NCI-H2107 treated with DMSO at 0.1 percent for 48 hours (cell line): ENCODE results near the gene CNGB1.
"Not testable (repeated sequence)": the region's sequence is repeated elsewhere in the genome, so short reads cannot be mapped to it uniquely, and the experiment has no call there.

Source experiments
- DNase-seq: peaks from one replicate; lab custom pipeline; 2025; ENCODE audit not compliant: unreplicated experiment; lab: John Stamatoyannopoulos, UW

Gene CNGB1

DNA sequence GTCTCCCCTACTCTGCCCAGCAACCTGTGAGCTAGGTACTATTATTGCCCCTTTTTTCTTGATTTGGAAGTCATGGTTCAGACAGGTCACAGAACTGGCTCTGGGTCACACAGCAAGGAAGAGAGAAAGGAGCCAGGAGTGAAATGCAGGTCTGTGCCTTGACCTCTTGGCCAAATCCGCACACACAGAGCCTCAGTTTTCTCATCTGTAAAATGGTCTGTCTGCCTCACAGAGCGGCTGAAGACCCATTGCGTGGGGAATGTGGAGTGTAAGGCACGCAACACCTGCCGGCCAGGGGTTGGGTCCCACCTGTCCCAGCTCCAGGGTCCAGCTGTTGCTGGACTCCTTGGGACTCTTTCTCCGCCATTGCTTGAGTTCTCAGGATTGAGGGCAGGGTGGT is 32.4 kb downstream of the CNGB1 start:
- no peak for DNase-seq

DNA sequence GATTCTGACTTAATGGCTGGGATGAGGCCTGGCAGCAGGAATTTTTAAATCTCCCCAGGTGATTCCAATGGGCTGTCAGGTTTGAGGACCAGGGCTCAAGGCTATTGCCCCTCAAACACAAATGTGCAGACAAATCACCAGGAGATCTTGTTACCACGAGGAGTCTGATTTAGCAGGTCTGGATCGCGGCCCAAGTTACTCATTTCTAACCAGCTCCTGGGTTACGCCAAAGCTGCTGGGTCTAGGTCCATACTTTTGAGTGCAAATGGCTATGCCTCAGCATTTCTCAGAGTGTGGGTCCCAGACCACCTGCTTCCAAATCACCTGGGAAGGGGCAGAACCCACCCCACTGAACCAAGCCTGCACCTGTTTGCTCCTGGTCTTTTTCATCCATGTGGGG is 33.1 kb downstream of the CNGB1 start:
- DNase-seq: no peak

DNA sequence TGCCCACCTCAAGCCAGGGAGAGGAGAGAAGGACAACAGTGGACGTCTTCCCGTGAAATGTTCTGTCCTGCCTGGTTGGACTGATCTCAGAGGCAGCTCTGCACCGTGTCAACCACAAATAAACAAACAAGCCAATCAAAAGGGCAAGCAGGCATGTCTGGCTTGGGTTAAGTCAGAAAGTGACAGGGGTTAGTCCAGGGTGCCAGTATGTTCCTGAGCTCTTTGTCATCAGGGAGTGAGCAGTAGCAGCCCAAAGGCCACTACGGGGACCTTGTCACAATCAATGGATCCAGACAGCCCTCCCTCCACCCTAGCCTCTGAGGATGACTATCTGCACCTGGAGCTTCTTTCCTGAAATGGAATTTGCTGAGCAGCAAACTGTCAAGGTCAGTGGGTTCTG is 35.0 kb downstream of the CNGB1 start:
- no peak for DNase-seq

DNA sequence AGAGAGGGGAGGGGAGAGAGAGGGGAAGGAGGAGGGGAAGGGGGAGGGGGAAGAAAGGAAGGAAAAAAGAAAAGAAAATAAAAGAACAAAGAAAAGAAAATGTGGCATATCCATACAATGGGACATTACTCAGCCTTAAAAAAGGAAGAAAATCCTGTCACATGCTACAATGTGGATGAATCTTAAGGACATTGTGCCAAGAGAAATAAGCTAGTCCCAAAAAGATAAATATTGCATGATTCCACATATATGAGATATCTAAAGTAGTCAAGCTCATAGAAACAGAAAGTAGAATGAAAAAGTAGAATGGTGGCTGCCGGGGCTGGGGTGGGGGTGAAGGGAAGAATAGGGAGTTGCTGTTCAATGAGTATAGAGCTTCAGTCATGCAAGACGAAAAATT is 40.4 kb downstream of the CNGB1 start:
- DNase-seq: no peak

DNA sequence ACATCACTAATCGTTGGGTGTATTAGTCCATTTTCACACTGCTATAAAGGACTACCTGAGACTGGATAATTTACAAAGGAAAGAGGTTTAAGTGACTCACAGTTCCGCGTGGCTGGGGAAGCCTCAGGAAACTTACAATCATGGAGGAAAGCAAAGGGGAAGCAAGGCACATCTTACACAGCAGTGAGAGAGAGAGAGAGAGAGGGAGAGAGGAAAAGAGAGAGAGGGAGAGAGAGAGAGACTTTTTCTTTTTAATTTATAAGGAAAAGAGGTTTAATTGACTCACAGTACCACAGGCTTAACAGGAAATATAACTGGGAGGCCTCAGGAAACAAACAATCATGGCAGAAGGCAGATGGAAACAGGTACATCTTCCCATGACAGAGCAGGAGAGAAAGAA is 41.7 kb downstream of the CNGB1 start:
- DNase-seq: no peak

DNA sequence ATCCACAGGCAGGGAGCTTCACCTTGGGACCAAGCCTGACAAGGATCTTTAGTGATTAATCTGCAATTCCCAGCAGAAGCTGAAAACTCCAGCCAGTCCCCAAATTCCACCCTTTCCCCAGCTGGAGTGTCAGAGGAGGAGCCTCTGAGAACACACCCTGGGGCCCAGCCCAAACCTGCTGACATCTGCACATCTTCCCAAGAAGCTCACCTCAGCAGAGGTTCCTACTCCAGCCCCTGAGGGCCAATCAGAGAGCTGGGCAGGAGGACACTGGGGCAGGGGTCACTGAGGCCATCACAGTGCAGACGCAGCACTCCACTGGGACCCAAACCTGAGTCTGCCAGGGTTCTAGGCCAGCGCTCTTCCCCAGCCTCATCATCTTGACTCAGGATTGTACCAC is 44.9 kb downstream of the CNGB1 start:
- no peak for DNase-seq

DNA sequence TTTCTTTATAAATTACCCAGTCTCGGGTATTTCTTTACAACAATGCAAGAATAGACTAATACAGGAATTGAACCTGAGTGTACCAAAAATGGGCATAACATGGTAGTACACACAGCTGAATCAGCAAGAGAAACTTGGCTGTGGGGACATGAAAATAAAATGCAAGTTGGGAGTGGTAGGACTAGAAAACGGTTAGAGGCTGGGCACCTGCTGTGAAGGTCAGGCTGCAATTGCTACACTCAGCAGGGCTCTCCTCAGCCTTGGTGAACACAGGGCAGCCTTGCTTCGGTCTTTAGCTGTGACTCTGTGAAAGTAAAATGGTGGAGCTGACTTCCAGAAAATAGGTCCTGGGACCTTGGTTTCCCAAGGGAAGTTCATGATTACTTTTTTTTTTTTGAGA is 45.6 kb downstream of the CNGB1 start:
- DNase-seq: no peak

DNA sequence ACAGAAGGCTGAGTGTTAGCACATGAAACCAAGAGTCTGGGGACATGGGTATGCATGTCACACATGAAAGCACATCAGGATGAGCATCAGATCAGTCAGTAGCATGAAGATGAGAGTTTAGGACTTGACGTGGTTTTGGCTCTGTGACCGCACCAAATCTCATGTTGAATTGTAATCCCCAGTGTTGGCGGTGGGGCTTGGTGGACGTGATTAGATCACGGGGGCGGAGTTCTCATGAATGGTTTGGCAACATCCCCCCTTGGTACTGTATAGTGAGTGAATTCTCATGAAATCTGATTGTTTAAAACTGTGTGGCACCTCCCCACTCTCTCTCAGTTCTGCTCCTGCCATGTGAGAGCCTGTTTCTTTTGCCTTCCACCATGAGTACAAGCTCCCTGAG is 46.4 kb downstream of the CNGB1 start:
- DNase-seq: no peak

DNA sequence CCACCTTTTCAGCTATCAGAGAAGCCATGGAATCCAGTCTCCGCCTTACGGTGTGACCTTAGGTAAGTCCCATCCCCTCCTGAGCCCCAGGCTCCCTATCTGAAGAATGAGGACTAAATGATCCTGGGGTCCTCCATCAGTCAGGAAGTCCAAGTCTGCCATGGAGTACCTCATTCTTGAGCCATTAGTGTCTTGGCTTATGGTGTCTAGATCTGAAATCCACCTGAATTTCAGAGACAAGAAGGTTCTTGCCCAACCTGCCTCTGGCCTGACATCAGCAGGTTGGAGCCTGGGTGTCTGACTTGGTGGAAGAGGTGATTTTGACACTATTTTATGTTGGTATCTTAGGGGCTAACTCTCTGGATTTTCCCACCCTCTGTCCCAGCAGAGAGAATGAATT is 47.1 kb downstream of the CNGB1 start:
- no peak for DNase-seq

DNA sequence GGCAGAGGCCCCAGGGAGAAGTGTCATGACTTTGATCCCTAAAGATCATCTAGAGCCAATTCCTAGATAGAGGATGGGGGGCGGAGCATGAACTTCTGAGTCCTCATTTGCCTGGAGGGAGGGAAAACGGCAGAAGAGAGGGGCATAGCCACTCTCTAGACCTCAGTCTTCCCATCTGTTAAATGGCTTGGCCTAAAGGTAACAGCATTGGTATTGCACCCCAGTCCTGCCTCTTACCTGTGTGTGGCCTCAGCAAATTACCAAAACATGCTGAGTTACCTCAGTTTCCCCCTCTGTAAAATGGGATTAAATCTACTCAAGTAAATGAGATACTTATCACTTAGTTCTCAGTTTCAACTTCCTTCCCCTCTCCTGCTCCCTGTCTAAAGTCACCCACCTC is 47.5 kb downstream of the CNGB1 start:
- DNase-seq: no peak

DNA sequence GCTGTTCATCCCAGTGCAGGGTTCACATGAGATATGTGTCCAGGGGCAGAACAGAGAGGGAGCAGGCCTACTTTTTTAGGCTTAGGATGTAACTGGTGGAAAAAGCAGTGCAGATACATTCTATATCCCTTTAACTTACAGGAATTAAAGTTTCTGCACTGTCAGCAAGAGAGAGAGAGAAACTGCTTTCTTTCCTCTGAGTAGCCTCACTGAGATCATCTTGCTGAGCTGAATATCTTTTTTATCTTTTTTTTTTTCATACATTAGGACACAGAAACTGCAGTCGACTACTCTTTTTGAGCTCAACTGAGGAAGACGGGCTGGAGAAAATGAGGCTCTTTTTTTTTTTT is 50.1 kb downstream of the CNGB1 start:
- DNase-seq: no peak

DNA sequence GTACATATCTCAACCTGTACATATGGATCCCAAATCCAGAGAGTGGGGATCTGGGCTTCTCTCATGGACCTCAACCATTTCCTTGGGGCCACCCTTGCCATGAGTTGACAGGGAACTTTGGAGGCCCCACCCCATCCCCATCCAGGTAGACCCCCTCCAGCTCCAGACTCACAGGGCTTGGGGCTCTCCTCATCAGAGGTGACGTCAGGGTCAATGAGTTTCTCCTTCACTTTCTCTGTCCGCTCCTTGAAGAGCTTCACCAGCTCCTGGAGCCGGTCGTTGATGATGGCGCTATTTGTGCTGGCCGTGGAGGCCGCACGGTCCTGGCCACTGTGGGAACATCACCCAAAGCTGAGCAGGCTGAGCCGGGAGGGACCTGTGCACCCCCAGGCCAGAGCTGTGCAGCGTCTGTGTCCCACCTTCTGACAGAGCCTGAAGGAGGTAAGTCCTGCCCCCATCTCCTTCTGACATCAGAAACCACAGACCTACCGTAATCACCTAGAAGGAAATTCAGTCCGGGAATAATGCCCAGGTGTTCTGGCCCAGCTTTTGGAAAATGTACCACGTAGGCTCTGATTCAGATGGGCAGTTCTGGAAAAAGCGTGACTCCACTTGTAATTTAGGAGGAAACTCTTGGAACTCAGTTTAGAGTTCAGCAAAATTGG is 50.6 kb downstream of the CNGB1 start:
- no peak for DNase-seq

DNA sequence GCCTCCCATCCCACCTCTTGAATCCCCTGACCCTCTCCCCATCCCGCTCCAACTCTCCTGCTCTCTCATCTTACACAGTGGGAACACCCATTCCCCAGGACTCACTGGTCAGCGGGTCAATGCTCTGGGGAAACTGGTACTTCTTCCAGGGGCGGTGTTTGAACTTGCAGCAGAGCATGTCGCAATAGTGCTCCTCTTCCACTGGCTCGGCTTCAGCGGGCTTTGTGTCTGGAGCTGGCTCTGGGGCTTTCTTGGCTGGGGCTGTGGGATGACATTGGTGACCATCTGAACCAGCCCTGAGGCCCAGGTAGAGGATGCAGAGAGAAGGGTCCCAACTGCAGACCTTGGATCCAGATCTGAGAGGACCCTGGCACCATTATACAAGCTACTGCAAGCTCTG is 51.9 kb downstream of the CNGB1 start:
- DNase-seq: no peak

DNA sequence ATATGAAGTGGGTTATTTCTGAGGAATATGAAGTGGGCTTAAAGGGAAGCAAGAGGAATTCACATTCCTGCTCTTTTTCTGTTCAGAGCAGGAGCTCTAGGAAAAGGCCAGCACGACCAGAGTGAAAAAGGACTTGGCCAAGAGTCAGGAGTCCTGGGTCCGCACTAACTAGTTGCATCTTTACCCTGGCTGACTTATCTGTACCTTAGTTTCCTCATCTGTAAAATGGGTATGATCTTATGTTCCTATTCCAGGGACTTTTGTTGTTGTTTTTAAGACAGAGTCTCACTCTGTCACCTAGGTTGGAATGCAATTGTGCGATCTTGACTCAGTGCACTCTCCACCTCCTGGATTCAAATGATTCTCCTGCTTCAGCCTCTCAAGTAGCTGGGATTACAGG is 52.5 kb downstream of the CNGB1 start:
- DNase-seq: no peak

DNA sequence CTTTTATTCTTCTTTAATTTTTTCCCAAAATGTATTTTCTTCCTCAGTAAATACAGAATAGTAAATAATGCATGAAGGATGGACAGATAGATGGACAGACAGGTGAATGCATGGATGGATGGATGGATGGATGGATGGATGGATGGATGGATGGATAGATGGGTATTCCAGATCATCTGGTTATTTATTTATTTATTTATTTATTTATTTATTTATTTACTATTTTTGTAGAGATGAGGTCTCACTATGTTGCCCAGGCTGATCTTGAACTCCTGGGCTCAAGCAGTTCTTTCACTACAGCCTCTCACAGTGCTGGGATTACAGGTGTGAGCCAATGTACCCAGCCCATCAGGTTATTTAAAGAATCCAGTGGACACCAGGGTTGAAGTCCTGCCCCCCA is 53.0 kb downstream of the CNGB1 start:
- DNase-seq: not testable (repeated sequence)

DNA sequence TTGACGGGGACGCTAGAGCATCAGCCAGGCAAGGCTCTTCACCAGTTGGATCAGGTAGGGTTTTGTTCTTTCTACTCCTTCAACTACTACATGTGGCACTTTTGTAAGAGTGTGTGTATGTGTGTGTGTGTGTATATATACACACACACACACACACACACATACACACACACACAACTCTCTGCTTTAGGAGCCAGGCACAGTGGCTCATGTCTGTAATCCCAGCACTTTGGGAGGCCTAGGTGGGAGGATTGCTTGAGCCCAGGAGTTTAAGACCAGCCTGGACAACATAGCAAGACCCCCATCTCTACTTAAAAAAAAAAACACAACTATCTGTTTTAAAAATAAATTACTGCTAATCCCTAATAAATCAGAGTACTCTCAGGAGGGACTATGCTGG is 53.4 kb downstream of the CNGB1 start:
- not testable (repeated sequence) for DNase-seq

DNA sequence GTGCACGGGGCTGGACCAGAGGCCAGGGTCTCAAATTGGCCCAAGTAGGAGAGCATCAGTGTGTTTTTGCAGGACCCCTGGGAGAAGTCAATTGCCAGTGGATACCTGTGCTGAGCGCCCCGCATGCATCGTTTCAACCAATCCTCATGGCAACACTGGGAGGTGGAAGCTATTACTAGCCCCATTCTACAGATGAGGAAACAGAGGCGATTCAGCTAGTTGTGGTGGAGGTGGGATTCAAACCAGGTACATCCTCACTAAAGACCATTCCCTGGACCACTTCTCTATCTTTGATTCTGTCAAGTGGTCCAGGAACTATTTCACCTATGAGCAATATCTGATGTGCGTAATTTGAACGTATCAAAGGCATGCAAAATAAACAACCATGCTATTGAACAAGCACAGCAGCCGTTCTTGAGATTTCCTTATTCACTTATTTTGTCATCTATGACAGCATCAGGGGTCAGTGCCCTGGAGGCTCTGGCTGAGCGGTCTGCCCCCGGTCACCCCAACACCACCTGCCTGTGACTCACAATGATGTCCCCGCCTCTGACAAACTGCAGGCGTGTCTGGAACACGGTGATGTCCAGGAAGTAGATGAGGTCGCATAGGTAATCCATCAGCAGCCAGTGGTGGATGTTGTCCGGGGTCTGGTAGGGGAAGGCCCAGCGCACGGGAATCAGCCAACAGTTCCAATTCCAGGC is 54.0 kb downstream of the CNGB1 start:
- DNase-seq: no peak

DNA sequence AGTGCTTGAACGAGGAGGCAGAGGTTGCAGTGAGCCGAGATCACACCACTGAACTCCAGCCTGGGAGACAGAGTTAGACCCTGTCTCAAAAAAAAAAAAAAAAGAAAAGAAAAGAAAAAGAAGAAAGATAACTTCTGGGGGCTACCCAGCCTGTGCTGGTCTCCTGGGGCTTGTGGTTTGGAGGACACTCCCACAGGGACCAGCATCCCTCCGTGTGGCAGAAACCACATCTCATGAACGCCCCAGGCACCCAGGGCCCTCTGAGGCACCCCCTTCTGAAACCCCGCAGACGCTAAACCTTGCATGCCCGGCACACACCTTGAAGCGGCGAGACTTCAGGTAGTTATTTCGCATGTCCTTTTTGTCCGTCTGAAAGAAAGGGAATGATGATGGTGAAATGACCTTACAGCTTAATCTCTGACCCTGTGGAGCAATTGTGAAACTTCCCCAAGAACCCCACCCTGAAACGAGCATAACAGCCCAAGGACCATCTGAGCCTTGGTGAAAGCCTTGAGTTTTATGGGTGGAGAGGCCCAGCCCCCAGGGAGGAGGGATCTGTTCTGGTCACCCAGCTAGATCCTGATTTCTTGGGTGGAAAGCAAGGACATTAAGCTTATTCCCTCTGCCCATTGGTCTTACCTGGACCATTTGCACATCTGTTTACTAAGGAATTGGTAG is 55.0 kb downstream of the CNGB1 start:
- no peak for DNase-seq

DNA sequence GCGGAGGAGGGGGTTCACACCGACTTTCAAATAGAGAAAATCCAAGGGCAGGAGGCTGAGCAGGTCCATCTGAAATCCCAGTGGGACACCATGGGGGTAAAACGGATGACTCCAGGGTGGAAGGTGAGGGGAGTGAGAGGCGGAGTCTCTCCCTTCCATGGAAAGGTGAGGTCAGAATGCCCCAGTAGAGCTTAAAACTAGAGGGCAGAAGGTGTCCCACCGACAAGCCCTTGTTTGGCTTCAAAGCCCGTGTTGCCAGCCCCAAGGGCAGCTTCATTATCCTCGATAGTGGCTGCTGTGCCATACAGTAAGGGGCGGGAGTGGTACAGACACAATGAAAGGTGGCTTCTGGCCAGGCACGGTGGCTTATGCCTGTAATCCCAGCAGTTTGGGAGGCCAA is 55.7 kb downstream of the CNGB1 start:
- no peak for DNase-seq

DNA sequence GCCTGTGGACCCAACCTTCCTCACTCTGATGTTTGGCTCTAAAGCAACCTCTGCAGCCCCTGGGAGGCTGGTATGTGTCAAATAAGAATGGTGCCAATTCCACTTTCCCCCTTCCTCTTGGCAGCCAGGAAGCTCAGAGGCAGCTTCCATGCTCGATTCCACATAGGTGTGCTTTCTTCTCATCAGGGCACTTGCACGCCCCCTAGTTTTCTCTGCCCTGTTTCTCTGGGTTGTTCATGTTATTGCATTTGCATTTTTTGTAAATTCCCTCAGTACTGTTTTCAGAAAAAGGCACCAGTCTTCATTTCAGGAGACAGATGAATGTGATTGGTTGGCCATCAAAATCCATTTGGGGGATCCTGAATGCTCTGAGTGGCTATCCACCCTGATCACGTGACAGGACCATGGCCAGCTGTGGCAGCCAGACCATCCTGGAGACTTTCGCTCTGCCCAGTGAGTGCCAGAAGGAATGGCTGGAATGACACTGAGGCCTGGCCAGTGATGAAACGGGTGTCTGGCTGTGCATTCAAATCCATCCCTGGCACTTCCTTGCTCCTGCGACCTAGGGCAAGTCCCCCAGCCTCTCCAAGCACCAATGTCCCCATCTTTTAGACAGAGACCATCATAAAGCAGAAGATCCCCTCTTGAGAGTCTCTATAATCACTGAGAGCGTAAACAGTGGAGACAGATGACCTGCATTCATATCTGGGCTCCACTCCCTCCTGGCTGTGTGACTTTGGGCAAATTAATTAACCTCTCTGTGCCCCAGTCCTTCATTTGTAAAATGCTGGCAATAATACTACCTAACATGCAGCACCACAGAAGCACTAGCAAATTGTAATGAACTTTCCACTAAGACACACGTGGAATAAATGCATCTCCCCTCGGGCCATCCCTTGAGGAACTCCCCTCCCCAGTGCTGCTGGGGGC is 56.4 kb downstream of the CNGB1 start:
- no peak for DNase-seq

DNA sequence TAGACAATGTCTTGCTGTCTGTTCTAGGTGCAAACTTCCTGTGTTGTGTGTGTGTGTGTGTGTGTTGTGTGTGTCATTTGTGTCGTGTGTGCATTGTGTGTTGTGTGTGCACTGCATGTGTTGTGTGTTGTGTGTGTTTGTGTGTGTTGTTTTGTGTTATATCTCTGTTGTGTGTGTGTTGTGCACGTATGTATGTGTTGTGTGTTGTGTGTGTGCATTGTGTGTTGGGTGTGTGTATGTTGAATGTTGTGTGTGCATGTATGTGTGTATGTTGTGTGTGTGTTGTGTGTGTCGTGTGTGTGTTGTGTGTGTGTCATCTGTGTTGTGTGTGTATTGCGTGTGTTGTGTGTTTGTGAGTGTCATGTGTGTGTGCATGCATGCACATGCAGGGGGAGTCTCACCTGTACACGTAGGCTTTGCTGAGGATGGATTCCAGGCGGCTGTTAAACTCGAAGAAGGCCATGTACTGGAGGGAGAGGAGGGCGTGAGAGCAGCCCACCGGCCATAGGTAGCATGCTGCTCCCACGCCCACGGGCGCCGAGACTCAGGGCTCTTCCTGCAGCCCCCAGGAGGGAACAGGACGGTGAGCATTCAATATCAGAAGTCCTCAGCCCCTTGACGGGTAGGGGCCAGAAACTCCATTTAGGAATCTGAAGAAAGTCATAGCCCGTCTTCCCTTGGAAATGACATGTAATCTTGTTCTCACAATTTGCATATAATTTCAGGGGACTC is 58.2 kb downstream of the CNGB1 start:
- no peak for DNase-seq
